Lung (tissue), 12 donors: ENCODE data around the gene KMT5C. TPM values are rescaled to one million over a fixed set of nuclear protein-coding genes. Genes with fewer than 3 reads are reported as not detected.

ENCODE experiments used
- ATAC-seq: fragments of 200-7000 bp; cut with Tn5 transposase; one replicate; pipeline ENCODE4 v1.9.1; 2020; ENCODE audit warnings: moderate number of reproducible peaks; ENCODE audit not compliant: insufficient read depth, low FRiP score
- DNase-seq, 3 donors: peaks; one replicate each; pipeline ENCODE4 v3.0.0-alpha.2; 2013 to 2017
- H3K27ac ChIP-seq, 2 donors: one replicate each; pipeline ENCODE4 v1.5.1; 2013; ENCODE audit warnings: mild to moderate bottlenecking in 2 of 2, moderate library complexity in 2 of 2, control low read depth in 1 of 2, inconsistent platforms in 1 of 2, low read depth in 1 of 2, low read length in 1 of 2
- H3K27me3 ChIP-seq, 3 donors: one replicate each; pipeline ENCODE4 v1.5.1; 2013; ENCODE audit warnings: low read length in 2 of 3; ENCODE audit not compliant: control insufficient read depth in 3 of 3, insufficient read depth in 3 of 3
- H3K36me3 ChIP-seq, 4 donors: one replicate each; pipeline ENCODE4 v1.5.1; 2013; ENCODE audit warnings: low read length in 4 of 4, mild to moderate bottlenecking in 1 of 4, moderate library complexity in 1 of 4; ENCODE audit not compliant: control insufficient read depth in 4 of 4, insufficient read depth in 4 of 4
- H3K4me1 ChIP-seq, 5 donors: one replicate each; pipeline ENCODE4 v1.5.1; 2013; ENCODE audit warnings: low read length in 5 of 5, mild to moderate bottlenecking in 2 of 5, moderate library complexity in 1 of 5; ENCODE audit not compliant: control insufficient read depth in 5 of 5, insufficient read depth in 5 of 5
- H3K4me3 ChIP-seq: one replicate; pipeline ENCODE4 v1.5.1; 2013; ENCODE audit warnings: mild to moderate bottlenecking, control low read depth, moderate library complexity
- H3K9ac ChIP-seq, 2 donors: one replicate each; pipeline ENCODE4 v1.5.1; 2013; ENCODE audit warnings: low read length in 2 of 2, control low read depth in 1 of 2; ENCODE audit not compliant: insufficient read depth in 1 of 2
- H3K9me3 ChIP-seq, 4 donors: one replicate each; pipeline ENCODE4 v1.5.1; 2013; ENCODE audit warnings: low read length in 3 of 4, mild to moderate bottlenecking in 1 of 4, moderate library complexity in 1 of 4; ENCODE audit not compliant: control insufficient read depth in 4 of 4, insufficient read depth in 3 of 4
- WGBS, 2 donors: extraction: QIAGEN DNeasy Blood & Tissue Kit; methylation state at CpG; one replicate each; pipeline ENCODE4 v1.1.7; 2013; 5-methylcytosine and 5-hydroxymethylcytosine counted together
- polyA plus RNA-seq, 2 donors: library from polyadenylated mRNA; stranded (reverse); fragments of 200-250 nt; gene quantifications; one replicate each; pipeline ENCODE4 v1.2.1, GENCODE V29; 2013
- total RNA-seq, 2 donors: library from RNA; depleted of rRNA in 1 of 2; stranded (reverse); fragments of >200 nt in 1 of 2; gene quantifications; one replicate each; pipeline ENCODE4 v1.2.1, GENCODE V29; 2014 to 2021
- TF ChIP-seq, protein P1 (sequence below): IDR thresholded peaks from 2 replicates; pipeline ENCODE4 v1.5.1; 2012; ENCODE audit warnings: mild to moderate bottlenecking; ENCODE audit errors: control extremely low read depth, extremely low read depth
- donor health status: control.
- donor health status: control.
- donor health status: Bipolar disorder and iron deficiency.
- donor health status: healthy.
- donor health status: DM: yes; HTN: yes; CAD: no.

Gene KMT5C
- total and polyA plus RNA-seq, 4 donors = 6.7 to 16.5 (median 12.5) TPM

GRCh38 chr19:55368701-55369563 is 29.3 kb downstream of the KMT5C start:
- 9 to 20% methylated on average over 32 to 54 of the region's 54 CpGs for WGBS, 2 donors
- peaks cover 0 to 15% (median 8%) of the 10 kb centered on the region in 5 donors for H3K4me1 ChIP-seq
- ATAC-seq (peak; percentile 41), DNase-seq (no peak)
- H3K27me3 ChIP-seq = peaks cover 4 to 31% (median 11%) of the 10 kb centered on the region in 3 donors
- TF ChIP-seq, protein P1, sequence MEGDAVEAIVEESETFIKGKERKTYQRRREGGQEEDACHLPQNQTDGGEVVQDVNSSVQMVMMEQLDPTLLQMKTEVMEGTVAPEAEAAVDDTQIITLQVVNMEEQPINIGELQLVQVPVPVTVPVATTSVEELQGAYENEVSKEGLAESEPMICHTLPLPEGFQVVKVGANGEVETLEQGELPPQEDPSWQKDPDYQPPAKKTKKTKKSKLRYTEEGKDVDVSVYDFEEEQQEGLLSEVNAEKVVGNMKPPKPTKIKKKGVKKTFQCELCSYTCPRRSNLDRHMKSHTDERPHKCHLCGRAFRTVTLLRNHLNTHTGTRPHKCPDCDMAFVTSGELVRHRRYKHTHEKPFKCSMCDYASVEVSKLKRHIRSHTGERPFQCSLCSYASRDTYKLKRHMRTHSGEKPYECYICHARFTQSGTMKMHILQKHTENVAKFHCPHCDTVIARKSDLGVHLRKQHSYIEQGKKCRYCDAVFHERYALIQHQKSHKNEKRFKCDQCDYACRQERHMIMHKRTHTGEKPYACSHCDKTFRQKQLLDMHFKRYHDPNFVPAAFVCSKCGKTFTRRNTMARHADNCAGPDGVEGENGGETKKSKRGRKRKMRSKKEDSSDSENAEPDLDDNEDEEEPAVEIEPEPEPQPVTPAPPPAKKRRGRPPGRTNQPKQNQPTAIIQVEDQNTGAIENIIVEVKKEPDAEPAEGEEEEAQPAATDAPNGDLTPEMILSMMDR = no peak
- no peak overlapping the region for H3K27ac ChIP-seq
- H3K36me3 ChIP-seq = no peaks in the 10 kb centered on the region
- no peak overlapping the region for H3K9ac ChIP-seq
- H3K4me3 ChIP-seq = no peak overlapping the region
- H3K9me3 ChIP-seq = peaks cover 0 to 4% (median 0%) of the 10 kb centered on the region in 4 donors

- no peak overlapping the region for H3K4me3 ChIP-seq
- TF ChIP-seq, protein P1 = no peak
- no peak for ATAC-seq
- no peaks in the 10 kb centered on the region for H3K36me3 ChIP-seq
- 2 to 3% methylated on average over 32 to 59 of the region's 59 CpGs for WGBS, 2 donors
- no peak overlapping the region for H3K27ac ChIP-seq
- H3K4me1 ChIP-seq = peaks cover 0 to 21% (median 10%) of the 10 kb centered on the region in 5 donors
- no peak overlapping the region for H3K9ac ChIP-seq
- DNase-seq = peak in 1 of 3 donors; percentile 27
- peaks cover 0 to 4% (median 0%) of the 10 kb centered on the region in 4 donors for H3K9me3 ChIP-seq
- peaks cover 4 to 31% (median 11%) of the 10 kb centered on the region in 3 donors for H3K27me3 ChIP-seq
Observed at GRCh38 chr19:55369653-55370304, 30.1 kb downstream of the KMT5C start.

- Histone ChIP-seq H3K9ac (no peak within 1 kb of the TSS), H3K9me3 (peaks cover 0 to 4% (median 0%) of the 10 kb centered on the region in 4 donors), H3K27ac (no peak within 1 kb of the TSS), H3K4me3 (no peak within 1 kb of the TSS), H3K4me1 (peaks cover 0 to 21% (median 10%) of the 10 kb centered on the region in 5 donors), H3K36me3 (no peaks in the 10 kb centered on the region), H3K27me3 (peaks cover 4 to 31% (median 11%) of the 10 kb centered on the region in 3 donors)
- DNase-seq (no peak), ATAC-seq (no peak)
- WGBS, 2 donors = 7 to 12% methylated on average over 23 to 32 of the region's 32 CpGs
- TF ChIP-seq, protein P1 = no peak
Observed at GRCh38 chr19:55370305-55370988, 30.8 kb downstream of the KMT5C start, which contains the start of gene IL11. Gene IL11, minus strand, starts transcription at chr19:55370463. Its CDS starts 153 bp downstream, at chr19:55370310.
